Measurements from ENCODE around the gene NRP2.
A peak's percentile ranks its signal among the peaks of the same experiment; 100 is the strongest.

The NRP2 gene

DNA sequence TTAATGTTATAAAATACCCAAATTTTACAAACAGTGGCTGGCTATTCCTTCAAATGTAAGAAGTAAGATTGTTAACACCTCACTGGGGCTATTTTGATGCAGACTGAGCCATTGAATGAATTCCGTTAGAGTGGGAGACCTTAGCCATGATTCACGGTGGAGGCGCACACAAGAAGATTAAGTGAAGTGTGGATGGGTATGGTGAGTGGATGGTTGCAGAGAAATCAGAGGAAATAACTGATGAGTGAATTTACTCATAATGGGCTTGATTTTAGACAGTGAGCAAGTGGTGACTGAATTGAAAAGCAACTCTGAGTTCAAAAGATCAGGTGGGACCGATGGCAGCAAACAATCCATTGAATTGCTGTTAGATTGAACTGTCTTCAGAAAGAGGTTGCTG, 75.0 kb downstream of the NRP2 start:
- DNase-seq, result no peak

DNA sequence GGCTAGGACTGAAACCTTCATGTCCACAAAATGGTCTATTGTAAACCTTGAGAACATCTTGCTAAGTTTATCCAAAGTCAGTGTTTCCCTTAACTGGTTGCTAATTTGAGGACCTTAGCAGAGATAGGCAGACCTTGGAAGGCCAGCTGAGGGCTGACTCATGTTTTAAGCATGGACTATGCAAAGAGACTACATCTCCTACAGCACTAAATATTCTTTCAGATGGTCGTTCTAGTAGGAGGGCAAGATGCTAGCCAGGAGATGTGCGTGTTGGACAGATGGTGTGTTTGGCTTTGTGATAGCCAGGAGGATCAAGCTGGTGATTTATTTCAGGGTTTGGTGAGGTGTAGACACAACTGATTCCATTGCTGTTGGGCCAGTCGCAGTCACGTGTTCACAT, 75.8 kb downstream of the NRP2 start:
- no peak for DNase-seq

DNA sequence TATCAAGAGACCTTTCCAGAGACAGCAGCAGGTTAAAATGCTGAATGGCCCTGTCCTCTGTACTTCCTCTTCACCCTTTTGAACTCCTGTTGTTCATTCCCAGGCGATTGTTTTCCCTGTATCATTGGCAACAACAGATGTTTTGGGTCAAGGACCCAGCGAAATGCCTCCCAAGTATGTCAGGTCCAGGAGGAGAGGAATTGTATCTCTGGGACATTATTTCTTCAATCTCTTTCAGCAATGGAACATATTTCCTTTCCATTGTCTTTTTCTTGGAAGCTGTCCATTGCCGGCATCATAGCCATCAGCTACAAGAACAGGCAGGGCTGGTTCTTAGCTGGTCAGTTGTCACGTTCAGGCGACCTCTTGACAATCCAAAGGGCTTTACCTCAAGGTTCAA, 76.2 kb downstream of the NRP2 start:
- DNase-seq, result no peak

DNA sequence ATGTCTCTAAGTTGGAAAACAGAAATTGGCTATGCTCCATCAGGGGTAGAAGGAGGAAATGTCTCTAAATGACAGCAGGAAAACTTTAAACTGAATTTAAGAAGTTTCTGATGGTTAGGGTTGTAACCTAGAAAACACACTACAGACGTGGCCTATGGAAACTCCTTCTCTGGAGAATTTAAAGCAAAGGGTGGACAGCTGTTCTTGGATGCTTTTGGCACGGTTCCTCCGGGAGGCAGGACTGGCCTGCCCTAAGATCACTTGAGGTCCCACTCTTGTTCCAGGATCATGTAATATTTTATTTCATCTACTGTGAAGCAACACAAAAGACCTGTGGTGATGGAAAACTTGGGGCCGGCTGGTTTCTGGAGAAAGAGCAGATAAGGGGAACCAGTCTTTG, 77.0 kb downstream of the NRP2 start:
- no peak for DNase-seq

DNA sequence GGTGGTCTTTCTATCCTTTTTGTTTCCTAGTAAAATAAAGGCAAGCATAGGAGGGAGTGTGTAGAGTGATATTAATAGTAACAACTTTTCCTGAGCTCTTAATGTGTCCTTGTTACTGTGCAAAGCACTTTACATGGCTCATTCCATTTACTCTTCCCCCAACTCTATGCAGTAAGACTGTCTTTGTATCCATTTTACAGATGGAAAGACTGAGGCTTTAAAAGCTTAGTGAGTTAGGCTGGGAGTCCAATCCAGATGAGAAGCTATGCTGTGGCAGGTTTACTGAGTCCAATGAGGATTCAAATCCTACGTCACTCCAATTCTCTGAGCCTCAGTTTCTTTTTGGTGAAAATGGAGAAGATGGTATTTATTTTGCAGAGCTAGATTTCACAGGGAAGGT, 77.4 kb downstream of the NRP2 start:
- DNase-seq, result no peak

DNA sequence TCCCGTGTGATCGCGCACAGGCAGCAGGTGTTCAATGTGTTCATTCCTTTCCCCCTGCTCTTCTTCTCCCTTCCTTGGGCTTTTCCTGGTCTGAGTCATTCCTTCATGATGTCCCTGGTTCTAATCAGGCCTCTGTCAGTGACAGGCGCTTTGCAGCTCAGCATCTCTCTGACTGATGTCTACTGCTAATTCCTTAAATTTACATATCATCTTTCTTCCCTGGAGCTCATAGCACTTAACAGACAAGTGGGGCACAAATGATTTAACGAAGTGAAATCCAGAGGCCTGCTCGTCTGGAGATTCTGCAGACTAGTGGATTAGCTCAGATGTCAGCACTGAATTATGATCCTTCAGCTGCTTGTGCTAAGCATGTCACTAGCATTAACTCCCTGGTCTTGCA, 77.9 kb downstream of the NRP2 start:
- no peak for DNase-seq

DNA sequence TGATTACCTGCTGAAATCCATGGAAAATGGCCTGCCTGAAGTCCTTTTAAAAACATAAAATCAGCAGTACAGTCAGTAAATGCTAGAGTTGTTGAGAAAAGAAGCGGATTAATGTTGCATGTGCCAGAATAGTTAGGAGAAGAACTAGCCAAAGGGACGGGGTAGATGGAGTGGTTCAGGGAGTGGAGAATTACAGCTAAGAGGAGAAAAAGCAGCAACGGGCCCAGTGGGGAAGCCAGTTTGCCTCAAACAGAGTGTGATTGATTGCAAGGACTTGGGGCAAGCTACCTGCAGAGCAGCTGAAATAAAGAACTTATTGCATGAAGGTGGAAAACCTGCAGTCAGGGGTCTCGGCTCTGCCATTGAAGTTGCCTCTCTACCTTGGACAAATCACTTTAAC, 79.1 kb downstream of the NRP2 start:
- DNase-seq, result no peak

DNA sequence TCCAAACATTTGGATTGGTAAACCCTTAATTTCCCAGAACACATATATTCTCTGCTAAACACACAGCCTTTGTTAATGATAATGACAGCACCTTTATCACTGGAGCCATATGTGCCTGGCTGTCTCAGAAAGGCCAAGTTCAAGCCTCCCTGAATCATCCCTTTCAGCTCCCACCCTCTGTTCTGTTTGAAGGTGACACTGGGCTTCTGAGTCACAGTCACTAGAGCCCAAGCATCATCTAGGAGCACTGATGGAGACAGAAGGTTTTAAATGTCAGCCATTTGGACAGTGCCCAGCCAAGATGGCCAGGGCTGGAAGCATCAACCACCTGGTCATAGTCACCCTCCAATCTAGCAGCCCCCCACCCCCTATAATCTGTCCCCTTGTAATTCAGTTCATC, 80.6 kb downstream of the NRP2 start:
- no peak for DNase-seq

DNA sequence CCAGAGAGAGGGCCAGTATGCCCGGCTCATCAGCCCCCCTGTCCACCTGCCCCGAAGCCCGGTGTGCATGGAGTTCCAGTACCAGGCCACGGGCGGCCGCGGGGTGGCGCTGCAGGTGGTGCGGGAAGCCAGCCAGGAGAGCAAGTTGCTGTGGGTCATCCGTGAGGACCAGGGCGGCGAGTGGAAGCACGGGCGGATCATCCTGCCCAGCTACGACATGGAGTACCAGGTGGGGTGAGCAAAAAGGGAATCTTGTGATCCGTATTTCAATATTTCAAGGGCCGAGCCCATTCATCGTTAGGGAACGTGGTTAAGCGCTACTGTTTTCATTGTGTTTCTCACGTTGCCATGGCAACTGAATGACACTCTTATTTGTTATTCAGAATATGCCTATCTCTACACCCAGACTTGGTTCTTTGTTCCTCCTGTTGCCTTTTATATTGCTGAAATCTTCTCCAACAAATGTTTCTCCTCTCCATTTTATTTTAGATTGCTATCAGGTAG, 81.5 kb downstream of the NRP2 start:
- DNase-seq, result peak; percentile 23

DNA sequence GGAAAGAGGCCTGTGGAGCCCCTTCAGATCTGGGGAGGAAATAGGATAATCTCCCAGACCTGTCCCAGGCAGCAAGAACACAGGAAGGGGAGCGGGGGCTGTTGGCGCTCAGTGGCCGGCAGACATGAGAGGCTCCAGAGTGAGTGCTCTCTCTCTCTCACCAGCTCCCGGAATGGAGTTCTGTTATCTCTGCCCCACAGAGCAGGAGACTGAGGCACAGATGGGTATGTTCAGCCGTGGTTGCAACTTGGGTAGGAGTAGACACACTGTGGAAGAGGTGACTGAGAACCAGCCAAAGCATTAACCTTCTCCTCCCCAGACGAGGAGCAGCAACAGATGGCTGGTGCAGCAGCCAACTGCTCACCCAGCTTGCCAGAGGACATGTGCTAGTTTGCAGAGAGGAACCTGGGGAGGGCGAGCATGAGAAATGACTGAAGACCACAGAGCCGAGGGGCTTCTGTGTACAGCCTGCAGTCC, 82.0 kb downstream of the NRP2 start:
- no peak for DNase-seq

DNA sequence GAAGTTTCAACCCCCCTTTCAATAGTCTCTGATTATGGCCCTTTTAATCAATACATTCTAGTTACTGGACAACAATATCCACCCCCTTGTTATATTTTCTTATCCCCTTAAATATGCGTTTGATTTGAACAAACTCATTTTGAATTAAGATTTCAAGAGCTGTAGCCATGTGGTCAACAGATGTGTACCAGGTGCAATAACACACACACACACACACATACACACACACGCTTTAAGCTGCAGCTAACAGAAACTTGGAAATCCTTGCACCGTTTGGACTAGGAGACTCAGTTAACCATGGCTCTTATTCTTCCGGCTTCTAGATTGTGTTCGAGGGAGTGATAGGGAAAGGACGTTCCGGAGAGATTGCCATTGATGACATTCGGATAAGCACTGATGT, 82.8 kb downstream of the NRP2 start:
- DNase-seq, result no peak

DNA sequence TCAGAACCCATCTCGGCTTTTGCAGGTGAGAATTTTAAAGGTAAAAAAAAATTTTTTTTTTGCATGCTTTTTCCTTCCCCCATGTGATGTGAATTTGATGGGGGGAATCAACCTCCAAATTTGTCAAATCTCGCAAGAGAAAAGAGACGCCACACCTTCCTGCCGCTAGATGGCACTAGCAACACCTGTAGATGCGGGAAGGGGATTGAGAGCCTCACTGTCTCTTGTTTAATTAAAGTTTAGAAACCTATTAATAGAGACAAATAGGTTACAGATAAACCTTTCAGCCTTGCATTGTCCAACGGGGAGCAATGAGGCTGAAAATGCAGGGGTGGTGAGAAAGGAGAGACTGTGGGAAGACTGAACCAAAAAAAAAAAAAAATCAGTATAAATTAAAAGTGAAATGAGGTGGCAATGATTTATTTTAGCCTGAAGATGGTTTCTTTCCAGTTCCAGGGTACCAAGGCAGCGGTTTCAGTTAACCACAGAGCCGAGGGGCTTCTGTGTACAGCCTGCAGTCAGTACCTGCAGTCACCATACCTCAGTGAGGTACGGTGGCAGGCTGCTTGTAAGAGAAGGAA, 84.6 kb downstream of the NRP2 start:
- peak; percentile 6 for DNase-seq

DNA sequence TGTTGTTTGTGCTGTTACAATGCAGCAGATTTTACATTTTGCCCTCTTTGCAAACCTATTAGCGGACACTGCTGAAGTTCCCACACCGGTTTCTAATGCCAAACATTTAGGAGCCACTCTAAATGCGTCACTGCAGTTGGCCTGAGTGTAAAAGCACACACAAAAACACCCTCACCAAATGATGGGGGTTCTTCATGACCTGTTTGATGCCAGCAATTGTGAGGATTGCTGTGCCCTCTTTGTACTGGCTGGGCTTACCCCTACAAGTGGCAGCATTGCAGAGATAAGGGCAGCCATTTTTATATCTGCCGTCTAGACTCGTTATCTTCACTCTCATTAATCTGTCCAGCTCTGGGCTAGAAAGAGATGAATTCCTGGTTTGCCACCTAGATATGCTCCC, 85.3 kb downstream of the NRP2 start:
- no peak for DNase-seq

DNA sequence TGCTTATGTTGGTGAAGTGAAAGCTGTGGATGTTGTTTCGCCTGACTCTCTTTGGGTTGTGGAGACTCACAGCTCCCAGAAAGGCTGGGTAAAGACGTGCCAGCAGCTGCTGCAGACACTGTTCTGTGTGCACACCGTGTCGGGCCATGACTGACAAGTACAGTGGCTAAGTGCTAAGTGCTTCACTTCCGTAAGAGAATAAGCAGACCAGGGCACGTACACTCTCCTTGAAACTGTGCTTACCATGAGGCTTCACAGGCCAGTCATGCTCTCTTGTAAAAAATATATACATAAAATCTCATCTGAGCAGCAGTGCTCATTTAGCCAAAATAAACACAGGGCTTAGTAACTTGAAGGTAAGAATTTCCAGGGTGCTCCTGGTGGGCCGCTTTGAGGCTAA, 86.0 kb downstream of the NRP2 start:
- DNase-seq, result no peak

DNA sequence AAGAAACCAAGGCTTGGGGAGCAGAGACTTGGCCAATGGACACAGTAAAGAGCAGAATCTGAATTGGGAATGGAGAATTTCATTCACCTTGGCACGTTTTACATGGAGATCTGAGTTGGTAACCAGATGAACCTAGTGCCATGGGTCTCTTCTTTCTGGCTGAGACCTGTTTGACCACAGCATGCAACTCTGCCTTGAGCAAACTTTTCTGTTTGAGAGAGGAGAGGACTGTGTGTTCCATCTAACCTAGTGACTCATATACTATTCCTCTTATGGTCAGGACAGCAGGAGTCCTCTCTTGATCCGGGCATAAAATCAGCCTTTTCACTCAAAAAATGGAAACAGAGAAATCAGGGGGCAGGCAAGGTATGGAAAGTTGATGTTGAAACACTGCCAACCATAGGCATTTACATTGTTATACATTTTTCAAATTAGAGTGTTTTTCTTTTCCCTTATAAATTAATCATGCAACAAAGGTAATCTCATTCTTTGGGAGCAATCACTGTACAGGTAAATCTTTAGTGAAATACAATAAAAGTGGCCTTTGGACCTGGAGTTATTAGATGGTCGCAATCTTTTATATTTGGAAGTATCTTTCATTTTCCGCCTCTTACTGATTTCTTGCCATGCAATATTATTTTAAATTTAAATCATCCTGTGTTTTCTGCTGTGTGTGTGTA, 86.7 kb downstream of the NRP2 start:
- no peak for DNase-seq

DNA sequence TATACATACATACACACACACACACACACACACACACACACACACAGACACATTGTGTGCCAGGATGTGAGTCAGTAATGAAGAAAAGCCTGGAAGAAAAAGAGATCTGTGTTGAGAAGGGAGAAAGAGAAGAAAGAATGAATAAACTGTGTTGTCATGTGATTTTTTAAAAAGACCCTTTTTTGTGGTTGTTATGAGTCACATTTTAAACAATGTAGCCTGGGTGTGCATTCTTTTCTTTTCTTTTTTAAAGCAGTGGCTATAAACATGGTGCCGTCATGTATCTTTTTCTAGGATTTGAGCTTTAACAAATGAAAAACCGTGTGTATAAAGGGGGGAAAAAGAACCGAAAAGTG, 87.2 kb downstream of the NRP2 start:
- no peak for DNase-seq

DNA sequence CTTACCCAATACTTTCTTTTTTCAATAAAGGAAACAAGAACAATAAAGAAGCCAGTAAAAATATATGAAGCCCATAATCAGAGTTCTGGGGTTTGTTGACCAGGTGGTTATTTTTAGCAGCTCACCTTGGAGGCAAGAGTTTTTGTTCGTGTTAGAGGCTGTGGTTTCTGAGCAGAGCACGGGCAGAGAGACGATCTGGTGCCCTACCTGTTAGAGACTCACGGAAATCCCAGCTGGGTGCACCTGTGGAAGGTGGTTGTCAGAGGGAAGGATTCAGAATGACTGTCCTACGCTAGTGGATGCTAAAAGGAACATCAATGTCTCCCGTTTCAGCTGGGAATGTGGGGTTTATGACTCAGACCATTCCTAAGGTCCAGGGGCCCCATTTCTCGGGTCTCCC, 87.6 kb downstream of the NRP2 start:
- DNase-seq, result no peak

DNA sequence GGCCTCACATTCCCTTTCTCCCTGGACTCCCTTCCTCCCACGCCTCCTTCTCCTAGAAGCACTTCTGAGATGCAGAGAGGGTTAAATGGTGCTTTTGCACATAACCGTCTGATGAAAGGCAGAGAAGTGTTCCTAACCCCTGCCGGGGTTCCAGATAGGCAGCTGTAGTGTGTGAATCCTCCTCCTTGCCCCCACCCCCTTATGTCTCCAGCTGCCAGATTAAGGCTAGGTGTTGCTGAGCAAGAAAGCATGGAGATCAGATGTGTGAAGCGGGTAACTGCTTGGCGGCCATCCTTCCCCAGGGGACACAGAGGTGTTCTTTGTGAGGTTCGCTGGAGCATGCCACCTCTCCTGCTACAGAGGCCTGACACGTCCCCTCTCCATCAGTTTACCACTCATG, 88.3 kb downstream of the NRP2 start:
- no peak for DNase-seq

DNA sequence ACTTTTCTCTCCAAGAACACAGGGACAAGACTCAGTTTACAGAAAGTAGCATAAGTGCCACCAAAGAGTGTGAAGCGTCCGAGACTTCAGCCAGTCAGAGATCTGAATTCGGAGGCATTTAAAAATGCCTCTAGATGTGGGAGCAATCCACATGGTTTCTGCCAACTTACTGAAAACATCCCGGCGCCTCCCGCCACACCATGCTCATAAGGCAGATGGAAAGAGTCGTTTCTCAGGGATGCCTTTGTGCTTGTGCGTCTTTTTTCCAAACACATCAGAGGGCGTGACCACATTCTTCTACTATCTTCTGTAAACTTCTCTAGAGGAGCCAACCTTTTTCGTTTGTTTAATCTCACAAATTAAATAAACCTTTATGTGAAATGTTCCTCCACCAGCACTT, 88.7 kb downstream of the NRP2 start:
- DNase-seq, result no peak

DNA sequence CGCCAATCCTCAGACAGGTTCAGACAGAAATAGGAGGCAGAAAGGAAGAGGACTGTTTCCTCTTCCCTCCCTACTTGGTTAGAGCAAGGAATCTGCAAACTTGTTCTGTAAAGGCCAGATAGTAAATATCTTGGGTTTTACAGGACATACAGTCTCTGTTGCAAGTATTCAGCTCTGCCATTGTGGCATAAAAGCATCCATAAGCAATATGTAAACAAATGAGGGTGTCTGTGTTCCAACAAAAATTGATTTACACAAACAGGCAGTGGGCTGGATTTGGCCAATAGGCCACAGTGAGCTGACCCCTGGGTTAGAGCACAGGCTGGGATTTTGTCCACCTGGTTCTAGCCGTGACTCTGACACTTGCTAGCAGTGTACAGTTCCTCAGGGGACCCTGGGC, 89.4 kb downstream of the NRP2 start:
- DNase-seq, result no peak

DNA sequence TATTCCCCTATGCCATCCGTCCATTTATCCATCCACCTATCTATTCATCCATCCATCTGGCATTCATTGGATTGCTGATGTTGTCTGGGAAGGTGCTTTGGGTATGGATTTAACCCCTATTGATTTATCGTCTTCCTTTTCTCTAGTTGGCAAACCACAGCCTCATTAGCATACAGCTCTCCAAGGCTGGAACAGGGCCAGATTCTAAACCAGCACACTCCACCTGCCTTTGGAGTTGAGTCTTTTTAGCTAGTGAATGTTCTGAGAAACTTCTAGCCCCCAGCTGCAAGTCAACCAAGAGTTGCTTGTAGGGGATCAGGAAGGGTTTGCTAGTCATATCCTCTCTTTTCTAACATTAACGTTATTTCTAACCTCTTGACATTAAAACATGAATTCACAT, 90.7 kb downstream of the NRP2 start:
- DNase-seq, result no peak

DNA sequence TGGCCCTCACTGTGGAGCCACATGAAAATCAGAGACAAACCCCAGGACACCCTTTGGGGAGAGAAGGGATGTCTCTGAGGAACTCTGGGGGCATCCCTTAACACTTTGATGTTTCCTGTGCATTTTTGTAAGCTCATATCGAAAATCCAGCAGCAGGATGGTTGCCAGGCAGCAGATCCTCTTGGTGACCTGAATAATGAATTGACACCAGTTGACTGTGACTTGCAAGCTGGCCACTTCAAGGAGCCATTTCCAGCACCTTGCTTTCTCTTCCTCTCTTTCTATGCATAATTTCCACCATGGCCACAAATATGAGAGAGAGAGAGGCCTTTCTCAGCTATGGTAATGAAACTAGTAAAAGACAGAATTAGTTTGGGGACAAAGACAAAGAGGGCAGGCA, 91.7 kb downstream of the NRP2 start:
- no peak for DNase-seq

DNA sequence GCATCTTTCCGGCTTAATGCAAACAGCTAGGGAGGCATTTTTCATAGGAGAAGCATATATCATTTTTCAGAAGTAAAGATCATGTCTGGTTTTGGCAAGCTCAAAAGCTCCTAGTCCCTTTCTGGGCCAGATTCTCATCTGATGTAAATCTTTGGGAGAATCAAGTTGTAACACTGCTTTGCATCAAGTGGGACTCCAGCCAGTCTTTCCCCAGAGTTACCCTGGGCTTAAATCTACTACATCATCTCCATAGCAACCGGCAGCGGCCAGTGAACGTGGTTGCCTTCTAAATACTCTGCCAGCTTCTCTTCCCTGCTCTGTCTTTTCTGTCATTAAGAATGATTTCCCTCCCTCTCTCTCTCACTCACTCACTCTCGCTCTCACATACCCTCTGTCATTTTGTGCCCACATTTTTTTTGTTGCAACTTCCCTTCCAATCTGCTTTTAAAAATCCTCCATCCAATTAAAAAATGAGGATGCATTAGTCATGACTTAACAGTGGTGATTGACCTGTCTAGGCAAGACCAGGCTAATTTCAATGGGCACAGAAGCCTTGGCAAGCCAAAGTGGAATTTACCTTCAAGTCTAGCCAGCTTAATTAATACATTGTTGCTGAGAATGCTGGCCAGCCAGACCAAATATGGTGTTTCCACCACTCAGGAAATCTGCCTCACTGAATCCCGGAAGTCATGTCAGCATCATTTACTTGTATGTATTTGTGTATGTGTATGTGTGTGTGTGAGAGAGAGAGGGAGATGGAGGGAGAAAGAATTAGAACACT, 93.0 kb downstream of the NRP2 start:
- no peak for DNase-seq

DNA sequence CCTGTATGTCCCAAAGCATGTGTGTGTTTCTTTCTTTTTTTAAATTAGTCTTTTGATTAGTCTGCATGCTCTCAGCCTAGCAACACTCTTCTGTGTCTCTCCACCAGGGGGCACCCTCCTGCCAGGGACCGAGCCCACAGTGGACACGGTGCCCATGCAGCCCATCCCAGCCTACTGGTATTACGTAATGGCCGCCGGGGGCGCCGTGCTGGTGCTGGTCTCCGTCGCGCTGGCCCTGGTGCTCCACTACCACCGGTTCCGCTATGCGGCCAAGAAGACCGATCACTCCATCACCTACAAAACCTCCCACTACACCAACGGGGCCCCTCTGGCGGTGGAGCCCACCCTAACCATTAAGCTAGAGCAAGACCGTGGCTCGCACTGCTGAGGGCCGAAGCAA, 93.8 kb downstream of the NRP2 start:
- DNase-seq, result peak; percentile 36

Measured in NCI-H526 treated with DMSO at 0.1 percent for 48 hours (cell line).